HFF-Myc (cell line): ENCODE measurements around the gene NUCB2.
"Not testable (repeated sequence)": the region's sequence is repeated elsewhere in the genome, so short reads cannot be mapped to it uniquely, and the experiment has no call there.

Experiments used
- DNase-seq: peaks from one replicate; pipeline ENCODE4 v3.0.0-alpha.2; 2011; ENCODE audit warnings: low read depth; ENCODE audit errors: extremely low read depth
- H3K4me3 ChIP-seq: replicated peaks from 2 replicates; pipeline ENCODE4 v1.5.1; 2011; ENCODE audit warnings: low read depth, mild to moderate bottlenecking, control low read depth, low read length
- TF ChIP-seq, protein P1 (sequence below): IDR thresholded peaks from 2 replicates; pipeline ENCODE4 v1.5.1; 2012; ENCODE audit warnings: mild to moderate bottlenecking, low read depth, low read length, control low read depth; ENCODE audit errors: missing control alignments

Gene NUCB2

DNA sequence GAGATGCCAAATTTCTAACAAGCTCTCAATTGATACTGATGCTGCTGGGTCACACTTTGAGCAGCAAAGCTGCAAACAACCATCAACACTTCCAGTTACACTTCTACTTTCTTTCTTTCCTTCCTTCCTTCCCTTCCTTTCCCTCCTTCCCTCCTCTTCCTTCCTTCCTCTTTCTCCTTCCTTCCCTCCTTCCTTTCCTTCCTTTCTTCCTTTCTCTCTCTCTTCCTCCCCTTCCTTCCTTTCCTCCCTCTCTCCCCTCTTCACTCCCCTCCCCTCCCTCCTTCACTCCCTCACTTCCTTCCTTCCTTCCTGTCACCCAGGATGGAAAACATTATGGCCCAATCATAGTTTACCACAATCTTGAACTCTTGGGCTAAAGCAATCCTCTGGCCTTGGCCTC lies 35.8 kb upstream of the NUCB2 start:
- no peak overlapping the region for H3K4me3 ChIP-seq
- DNase-seq, result no peak
- TF ChIP-seq, protein P1, sequence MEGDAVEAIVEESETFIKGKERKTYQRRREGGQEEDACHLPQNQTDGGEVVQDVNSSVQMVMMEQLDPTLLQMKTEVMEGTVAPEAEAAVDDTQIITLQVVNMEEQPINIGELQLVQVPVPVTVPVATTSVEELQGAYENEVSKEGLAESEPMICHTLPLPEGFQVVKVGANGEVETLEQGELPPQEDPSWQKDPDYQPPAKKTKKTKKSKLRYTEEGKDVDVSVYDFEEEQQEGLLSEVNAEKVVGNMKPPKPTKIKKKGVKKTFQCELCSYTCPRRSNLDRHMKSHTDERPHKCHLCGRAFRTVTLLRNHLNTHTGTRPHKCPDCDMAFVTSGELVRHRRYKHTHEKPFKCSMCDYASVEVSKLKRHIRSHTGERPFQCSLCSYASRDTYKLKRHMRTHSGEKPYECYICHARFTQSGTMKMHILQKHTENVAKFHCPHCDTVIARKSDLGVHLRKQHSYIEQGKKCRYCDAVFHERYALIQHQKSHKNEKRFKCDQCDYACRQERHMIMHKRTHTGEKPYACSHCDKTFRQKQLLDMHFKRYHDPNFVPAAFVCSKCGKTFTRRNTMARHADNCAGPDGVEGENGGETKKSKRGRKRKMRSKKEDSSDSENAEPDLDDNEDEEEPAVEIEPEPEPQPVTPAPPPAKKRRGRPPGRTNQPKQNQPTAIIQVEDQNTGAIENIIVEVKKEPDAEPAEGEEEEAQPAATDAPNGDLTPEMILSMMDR, result no peak

DNA sequence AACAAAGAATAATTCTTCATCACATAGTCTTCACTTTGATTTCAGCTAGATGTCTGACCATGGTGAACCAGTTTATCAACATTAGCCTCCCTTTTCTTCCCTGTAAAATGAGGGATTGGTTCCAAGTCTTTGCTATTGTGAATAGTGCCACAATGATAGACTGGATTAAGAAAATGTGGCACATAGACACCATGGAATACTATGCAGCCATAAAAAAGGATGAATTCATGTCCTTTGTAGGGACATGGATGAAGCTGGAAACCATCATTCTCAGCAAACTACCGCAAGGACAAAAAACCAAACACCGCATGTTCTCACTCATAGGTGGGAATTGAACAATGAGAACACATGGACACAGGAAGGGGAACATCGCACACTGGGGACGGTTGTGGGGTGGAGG lies 33.6 kb upstream of the NUCB2 start:
- not testable (repeated sequence) for DNase-seq, H3K4me3 ChIP-seq

DNA sequence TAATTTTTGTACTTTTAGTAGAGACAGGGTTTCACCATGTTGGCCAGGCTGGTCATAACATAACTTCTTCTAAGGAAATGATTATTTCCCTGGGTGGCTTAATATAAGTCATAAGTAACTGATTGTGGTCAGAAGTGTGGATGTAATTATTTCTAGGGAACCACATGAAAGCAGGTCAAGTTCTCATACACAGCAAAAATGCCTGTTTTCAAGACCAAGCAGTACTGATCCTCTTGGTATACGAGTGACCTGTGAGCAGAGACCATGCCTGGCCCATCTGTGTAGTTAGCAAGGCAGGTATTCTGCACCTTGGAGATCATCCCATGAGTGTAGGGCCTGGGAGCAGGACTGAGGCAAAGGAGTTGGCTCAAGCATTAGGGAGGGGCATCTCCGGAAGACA lies 32.5 kb upstream of the NUCB2 start:
- TF ChIP-seq, protein P1, result no peak
- H3K4me3 ChIP-seq, result no peak overlapping the region
- DNase-seq, result no peak

DNA sequence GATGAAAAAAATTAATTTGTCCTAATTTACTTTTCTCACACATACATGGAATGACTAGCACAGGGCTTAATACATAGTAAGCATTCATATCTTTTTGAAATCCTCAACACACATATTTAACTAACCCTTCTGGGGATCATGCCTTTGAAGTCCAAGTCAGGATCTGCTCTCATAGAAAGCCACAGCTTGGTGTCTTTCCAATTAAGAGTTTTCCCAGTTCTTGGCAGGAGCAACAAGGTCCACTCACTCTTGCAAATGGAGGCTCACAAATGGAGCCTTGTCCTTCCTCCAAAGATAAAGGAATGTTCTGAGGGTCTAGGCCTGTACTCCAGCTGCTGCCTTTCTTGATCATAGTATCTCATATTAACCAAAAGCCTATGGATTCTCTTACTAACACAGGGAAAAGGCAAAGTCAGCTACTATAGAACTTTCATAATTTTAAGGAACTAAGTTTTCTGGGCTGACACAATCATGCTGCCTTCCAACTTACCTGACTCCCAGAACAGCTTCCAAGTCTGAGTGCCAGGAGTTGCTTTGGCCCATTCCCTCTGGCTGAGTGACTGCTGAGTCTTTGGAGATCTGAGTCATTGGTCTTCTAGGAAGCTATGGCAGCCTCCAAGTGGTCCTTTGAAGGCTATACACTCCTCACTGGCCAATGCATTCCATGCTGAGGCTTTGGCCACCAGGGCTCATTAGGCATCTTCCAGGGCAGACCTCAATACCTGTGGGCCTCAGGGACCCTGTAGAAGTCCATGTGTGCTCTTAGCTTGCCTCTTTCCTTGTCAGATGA lies 25.8 kb upstream of the NUCB2 start:
- H3K4me3 ChIP-seq, result no peak overlapping the region
- TF ChIP-seq, protein P1, result no peak
- DNase-seq, result no peak

DNA sequence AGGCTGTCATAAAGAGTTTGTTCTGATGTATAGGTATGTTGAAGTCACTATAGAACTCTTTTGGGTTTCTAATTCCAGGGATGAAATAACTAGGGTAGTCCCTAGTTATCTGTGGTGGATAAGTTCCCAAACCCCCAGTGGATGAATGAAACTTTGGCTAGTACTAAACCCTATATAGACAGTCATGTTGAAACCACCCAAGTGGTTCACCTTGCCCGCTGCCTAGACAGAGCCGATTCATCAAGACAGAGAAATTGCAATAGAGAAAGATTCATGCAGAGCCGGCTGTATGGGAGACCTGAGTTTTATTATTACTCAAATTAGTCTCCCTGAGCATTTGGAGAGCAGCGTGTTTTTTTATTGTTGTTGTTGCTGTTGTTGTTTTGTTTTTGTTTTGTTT lies 23.8 kb upstream of the NUCB2 start:
- no peak for DNase-seq
- TF ChIP-seq, protein P1, result no peak
- no peak overlapping the region for H3K4me3 ChIP-seq

DNA sequence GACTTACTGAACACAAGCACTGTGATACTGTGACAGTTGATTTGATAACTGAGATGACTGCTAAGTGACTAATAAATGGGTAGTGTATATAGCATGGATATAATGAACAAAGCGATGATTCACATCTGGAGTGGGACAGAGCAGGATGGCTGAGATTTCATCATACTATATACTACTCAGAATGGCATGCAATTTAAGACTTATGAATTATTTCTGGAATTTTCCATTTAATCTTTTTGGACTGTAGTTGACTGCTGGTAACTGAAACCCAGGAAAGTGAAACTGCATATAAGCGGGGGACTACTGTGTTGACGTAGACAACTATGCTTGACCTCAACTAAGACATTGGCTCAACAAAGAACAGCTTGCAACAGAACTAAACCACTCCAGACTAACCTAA lies 20.0 kb upstream of the NUCB2 start:
- H3K4me3 ChIP-seq, result no peak overlapping the region
- DNase-seq, result peak; percentile 32
- TF ChIP-seq, protein P1, result no peak

DNA sequence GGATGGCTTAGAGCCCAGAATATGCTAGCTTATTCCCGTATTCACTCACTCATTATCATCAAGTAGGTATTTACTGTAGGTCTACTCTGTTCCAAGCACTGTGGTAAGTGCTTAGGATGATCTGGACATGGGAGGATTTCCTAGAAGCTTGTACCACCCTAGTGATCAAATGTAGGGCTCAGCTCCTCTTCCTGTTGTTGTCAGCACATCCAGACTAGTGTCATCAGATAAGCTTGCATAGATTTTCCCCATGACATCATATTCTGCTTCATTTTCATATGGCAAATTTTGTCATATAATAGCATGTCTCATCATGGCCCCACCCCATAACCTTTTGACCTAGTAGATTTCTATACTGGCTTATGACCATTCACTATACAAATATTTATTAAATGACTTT lies 19.3 kb upstream of the NUCB2 start:
- H3K4me3 ChIP-seq, result no peak overlapping the region
- no peak for DNase-seq
- TF ChIP-seq, protein P1, result no peak
